Non-pigmented ciliary epithelial cell (primary cell): ENCODE measurements around the gene PCDHA10.

ENCODE experiments used
- DNase-seq: peaks from one replicate; pipeline ENCODE4 v3.0.0-alpha.2; 2010; ENCODE audit warnings: low read depth

Gene PCDHA10

GRCh38 chr5:140882591-140882899 lies 26.8 kb downstream of the PCDHA10 start:
- DNase-seq = no peak

GRCh38 chr5:140883373-140883772 lies 27.7 kb downstream of the PCDHA10 start:
- DNase-seq = no peak

- no peak for DNase-seq
These were observed 28.4 kb downstream of the PCDHA10 start for GRCh38 chr5:140883927-140884697.

- no peak for DNase-seq
These were observed 60.6 kb downstream of the PCDHA10 start for GRCh38 chr5:140916325-140916724.
